PC-9 (cell line): Measurements from ENCODE around the gene PDE10A.

Experiments
- CTCF ChIP-seq: fragments of 200-600 bp; sonication (generic); conservative IDR thresholded peaks from 2 replicates; pipeline ENCODE4 v1.6.1; 2017; ENCODE audit warnings: mixed run types, antibody characterized with exemption, mild to moderate bottlenecking, moderate library complexity
- EZH2 ChIP-seq: fragments of 200-600 bp; sonication (generic); IDR thresholded peaks from 2 replicates; pipeline ENCODE4 v1.8.0; 2017; ENCODE audit warnings: antibody characterized with exemption, low read depth

GRCh38 chr6:165697171-165697570 is 34.1 kb upstream of the PDE10A start:
- no peak for TF ChIP-seq CTCF
- TF ChIP-seq EZH2, result no peak
